Natural killer cell (primary cell): Measurements from ENCODE around the gene DNTTIP2. TPM values are rescaled to one million over a fixed set of nuclear protein-coding genes. Genes with fewer than 3 reads are reported as not detected.
"Not testable (repeated sequence)": the region's sequence is repeated elsewhere in the genome, so short reads cannot be mapped to it uniquely, and the experiment has no call there.

Experiments
- ATAC-seq, 3 donors: fragments of 150-1000 bp in 2 of 3; fragments of 200-7000 bp in 1 of 3; cut with Tn5 transposase; 1 replicate in 1 of 3; 2 replicates in 2 of 3; pipeline ENCODE4 v1.10.0; 2021; ENCODE audit warnings: mild to moderate bottlenecking in 2 of 3, moderate library complexity in 2 of 3
- DNase-seq, 2 donors: peaks; one replicate each; pipeline versions ENCODE4 v3.0.0 to v3.0.0-alpha.2; 2013 to 2021; ENCODE audit warnings: mixed read lengths in 1 of 2
- H3K27ac ChIP-seq: one replicate; pipeline ENCODE4 v1.5.1; 2013; ENCODE audit warnings: mild to moderate bottlenecking, low read length
- H3K27me3 ChIP-seq: one replicate; pipeline ENCODE4 v1.6.1; 2013; ENCODE audit warnings: low read length; ENCODE audit not compliant: control insufficient read depth, insufficient read depth
- H3K36me3 ChIP-seq: one replicate; pipeline ENCODE4 v1.6.1; 2013; ENCODE audit warnings: low read length; ENCODE audit not compliant: control insufficient read depth, insufficient read depth
- H3K4me1 ChIP-seq: one replicate; pipeline ENCODE4 v1.6.1; 2013; ENCODE audit warnings: low read length; ENCODE audit not compliant: control insufficient read depth, insufficient read depth
- H3K4me3 ChIP-seq: one replicate; pipeline ENCODE4 v1.5.1; 2013; ENCODE audit warnings: low read length
- H3K9me3 ChIP-seq: one replicate; pipeline ENCODE4 v1.6.1; 2013; ENCODE audit warnings: low read length; ENCODE audit not compliant: control insufficient read depth, insufficient read depth
- H3K27ac Mint-ChIP-seq, 2 donors: one replicate each; pipeline ENCODE4 v1.8.0; 2022; ENCODE audit warnings: mild to moderate bottlenecking in 2 of 2, mixed read lengths in 2 of 2, moderate library complexity in 1 of 2
- H3K27me3 Mint-ChIP-seq, 2 donors: one replicate each; pipeline ENCODE4 v1.8.0; 2022; ENCODE audit warnings: low read depth in 2 of 2, mixed read lengths in 2 of 2
- H3K36me3 Mint-ChIP-seq: one replicate; pipeline ENCODE4 v1.8.0; 2022; ENCODE audit warnings: mixed read lengths
- H3K4me1 Mint-ChIP-seq, 2 donors: one replicate each; pipeline ENCODE4 v1.8.0; 2022; ENCODE audit warnings: mixed read lengths in 2 of 2
- H3K4me3 Mint-ChIP-seq: one replicate; pipeline ENCODE4 v1.8.0; 2022; ENCODE audit warnings: mild to moderate bottlenecking, moderate library complexity, mixed read lengths
- H3K9me3 Mint-ChIP-seq, 2 donors: one replicate each; pipeline ENCODE4 v1.8.0; 2022; ENCODE audit warnings: mixed read lengths in 2 of 2
- CTCF ChIP-seq: fragments of 200-600 bp; IDR thresholded peaks from one replicate; pipeline ENCODE4 v1.8.0; 2022; ENCODE audit warnings: antibody characterized with exemption
- WGBS: methylation state at CpG from one replicate; pipeline ENCODE4 v1.1.7; 2013; ENCODE audit warnings: missing lambda C conversion rate; ENCODE audit not compliant: insufficient coverage; 5-methylcytosine and 5-hydroxymethylcytosine counted together
- intact Hi-C: fragments of 100-400 bp; cut with micrococcal nuclease; formaldehyde crosslinking; loops from one replicate; pipeline ENCODE4 v1.14.2; 2022
- total RNA-seq, 4 donors: library from RNA; stranded (reverse); fragments of 120-200 nt in 1 of 4; gene quantifications; one replicate each; pipeline versions ENCODE4 v1.2.3 to v1.2.4, GENCODE V29; 2013 to 2022

Gene DNTTIP2
- total RNA-seq, 3 donors from 2014 or later (not counting 1 experiment from before 2014, with no cell fraction given) = 88.5 to 104 (median 97.3) TPM

DNA sequence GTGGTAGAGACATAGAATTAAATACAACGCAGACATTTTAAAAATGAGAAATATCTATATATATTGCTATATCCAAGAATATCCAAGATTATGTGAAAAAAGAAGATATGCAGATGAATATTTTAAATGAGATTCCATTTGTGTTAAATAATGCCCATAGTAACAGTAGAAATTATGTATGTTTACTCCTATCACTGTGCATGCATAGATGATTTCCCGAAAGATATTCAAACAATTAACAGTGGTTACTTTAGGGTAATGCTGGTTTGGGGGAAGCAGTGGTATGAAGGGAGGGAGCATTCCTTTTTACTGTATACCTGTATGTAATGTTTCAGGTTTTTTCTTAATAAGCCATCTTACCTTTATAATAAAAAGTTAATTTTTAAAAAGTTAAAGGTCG lies 25.1 kb downstream of the DNTTIP2 start:
- Histone ChIP-seq H3K27ac (no peak overlapping the region), H3K27me3 (no peaks in the 10 kb centered on the region), H3K9me3 (no peaks in the 10 kb centered on the region), H3K4me3 (no peak overlapping the region), H3K36me3 (no peaks in the 10 kb centered on the region), H3K4me1 (peaks cover 2% of the 10 kb centered on the region)
- 100% methylated on average over 1 of the region's 3 CpGs for WGBS
- H3K27me3 Mint-ChIP-seq = peaks cover 21 to 23% of the 10 kb centered on the region in 2 donors
- peaks cover 6 to 7% of the 10 kb centered on the region in 2 donors for H3K4me1 Mint-ChIP-seq
- ATAC-seq = no peak
- no peak overlapping the region for H3K27ac Mint-ChIP-seq
- no peaks in the 10 kb centered on the region for H3K9me3 Mint-ChIP-seq
- DNase-seq = no peak
- no peak for TF ChIP-seq CTCF
- H3K36me3 Mint-ChIP-seq = no peaks in the 10 kb centered on the region
- H3K4me3 Mint-ChIP-seq = no peak overlapping the region
- intact Hi-C loops = no loop called here

- peaks cover 12 to 16% of the 10 kb centered on the region in 2 donors for H3K27me3 Mint-ChIP-seq
- no peak overlapping the region for H3K27ac ChIP-seq
- ATAC-seq (no peak), DNase-seq (no peak)
- H3K36me3 ChIP-seq = no peaks in the 10 kb centered on the region
- WGBS = no CpG with 5 or more reads among the region's 1 CpG
- no peaks in the 10 kb centered on the region for H3K9me3 Mint-ChIP-seq
- no peaks in the 10 kb centered on the region for H3K36me3 Mint-ChIP-seq
- TF ChIP-seq CTCF = no peak
- H3K9me3 ChIP-seq = no peaks in the 10 kb centered on the region
- intact Hi-C loops = no loop called here
- H3K4me3 ChIP-seq = no peak overlapping the region
- H3K27me3 ChIP-seq = no peaks in the 10 kb centered on the region
- peaks cover 19 to 20% of the 10 kb centered on the region in 2 donors for H3K4me1 Mint-ChIP-seq
- H3K27ac Mint-ChIP-seq = no peak overlapping the region
- H3K4me1 ChIP-seq = peaks cover 7% of the 10 kb centered on the region
- no peak overlapping the region for H3K4me3 Mint-ChIP-seq
Measured at GRCh38 chr1:93851878-93852277, 27.1 kb downstream of the DNTTIP2 start.

DNA sequence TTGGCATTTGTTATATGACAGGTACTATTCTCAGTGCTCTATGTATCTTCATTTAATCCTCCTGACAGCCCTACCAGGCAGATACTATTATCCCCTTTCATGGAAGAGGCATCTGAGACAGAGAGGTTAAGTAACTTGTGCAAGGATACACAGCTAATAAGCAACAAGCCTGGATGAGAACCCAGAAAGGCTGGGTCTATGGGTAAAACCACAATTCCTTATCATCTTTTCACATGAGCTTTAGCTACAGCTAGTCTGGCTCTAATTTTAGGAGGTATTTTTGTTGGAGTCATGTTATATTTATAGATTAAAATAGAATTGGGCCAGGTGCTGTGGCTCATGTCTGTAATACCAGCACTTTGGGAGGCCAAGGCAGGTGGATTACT lies 27.7 kb downstream of the DNTTIP2 start:
- peaks cover 20 to 21% of the 10 kb centered on the region in 2 donors for H3K4me1 Mint-ChIP-seq
- Histone ChIP-seq H3K36me3 (no peaks in the 10 kb centered on the region), H3K27ac (no peak overlapping the region), H3K9me3 (no peaks in the 10 kb centered on the region), H3K4me1 (peaks cover 7% of the 10 kb centered on the region), H3K27me3 (no peaks in the 10 kb centered on the region), H3K4me3 (no peak overlapping the region)
- no peaks in the 10 kb centered on the region for H3K36me3 Mint-ChIP-seq
- DNase-seq = no peak
- no peak overlapping the region for H3K27ac Mint-ChIP-seq
- peaks cover 12 to 14% of the 10 kb centered on the region in 2 donors for H3K27me3 Mint-ChIP-seq
- intact Hi-C loops = no loop called here
- ATAC-seq = no peak
- no peaks in the 10 kb centered on the region for H3K9me3 Mint-ChIP-seq
- TF ChIP-seq CTCF = no peak
- H3K4me3 Mint-ChIP-seq = no peak overlapping the region

- H3K9me3 ChIP-seq, H3K27ac ChIP-seq, H3K27me3 ChIP-seq, H3K36me3 ChIP-seq, ATAC-seq, H3K4me3 ChIP-seq, H3K4me3 Mint-ChIP-seq, H3K36me3 Mint-ChIP-seq, H3K9me3 Mint-ChIP-seq: not testable (repeated sequence)
- H3K4me1 Mint-ChIP-seq = peaks cover 25 to 26% of the 10 kb centered on the region in 2 donors
- TF ChIP-seq CTCF = peak; percentile 69
- peaks cover 10% of the 10 kb centered on the region for H3K4me1 ChIP-seq
- H3K27ac Mint-ChIP-seq = peak overlapping the region; percentile 24 to 51
- intact Hi-C loops = loop anchor here (1.0 kb wide), 1 partner anchor 222 kb away; no protein-coding TSS in a partner anchor
- 68% methylated on average over 10 of the region's 10 CpGs for WGBS
- peak; percentile 41 to 69 for DNase-seq
- peaks cover 12 to 14% of the 10 kb centered on the region in 2 donors for H3K27me3 Mint-ChIP-seq
Measured at GRCh38 chr1:93850687-93851326, 28.2 kb downstream of the DNTTIP2 start.
